GOT3 (cell line): ENCODE results near the gene CELF6.
"Not testable (repeated sequence)": the region's sequence is repeated elsewhere in the genome, so short reads cannot be mapped to it uniquely, and the experiment has no call there.

ENCODE experiments used
- DNase-seq: peaks from one replicate; lab custom pipeline; 2025; ENCODE audit warnings: mixed read lengths; lab: John Stamatoyannopoulos, UW

CELF6 gene

GRCh38 chr15:72315706-72316370 lies 4.1 kb downstream of the CELF6 start:
- no peak for DNase-seq

- no peak for DNase-seq
Observed at GRCh38 chr15:72313881-72314280, 6.1 kb downstream of the CELF6 start.

GRCh38 chr15:72313448-72313840 lies 6.5 kb downstream of the CELF6 start:
- no peak for DNase-seq

- no peak for DNase-seq
Observed at GRCh38 chr15:72312605-72313447, 7.1 kb downstream of the CELF6 start.

GRCh38 chr15:72307026-72307425 lies 12.9 kb downstream of the CELF6 start:
- DNase-seq = no peak

GRCh38 chr15:72306211-72306785 lies 13.7 kb downstream of the CELF6 start:
- DNase-seq = no peak

GRCh38 chr15:72304596-72304995 lies 15.4 kb downstream of the CELF6 start:
- DNase-seq = no peak

- no peak for DNase-seq
Observed at GRCh38 chr15:72302955-72303354, 17.0 kb downstream of the CELF6 start.

- DNase-seq = no peak
Observed at GRCh38 chr15:72289597-72290325, 30.2 kb downstream of the CELF6 start.

GRCh38 chr15:72288796-72289596 lies 31.0 kb downstream of the CELF6 start:
- DNase-seq = no peak

- DNase-seq = no peak
Observed at GRCh38 chr15:72285927-72286516, 33.9 kb downstream of the CELF6 start.

GRCh38 chr15:72285402-72285801 lies 34.6 kb downstream of the CELF6 start:
- no peak for DNase-seq

- no peak for DNase-seq
Observed at GRCh38 chr15:72284781-72285180, 35.2 kb downstream of the CELF6 start.

GRCh38 chr15:72281713-72282112 lies 38.2 kb downstream of the CELF6 start:
- no peak for DNase-seq

- no peak for DNase-seq
Observed at GRCh38 chr15:72280751-72281150, 39.2 kb downstream of the CELF6 start.

GRCh38 chr15:72278737-72279136 lies 41.2 kb downstream of the CELF6 start:
- no peak for DNase-seq

- no peak for DNase-seq
Observed at GRCh38 chr15:72276326-72276700, 43.6 kb downstream of the CELF6 start.

- DNase-seq = not testable (repeated sequence)
Observed at GRCh38 chr15:72275635-72276325, 44.2 kb downstream of the CELF6 start.

- DNase-seq = no peak
Observed at GRCh38 chr15:72272997-72273352, 47.0 kb downstream of the CELF6 start.

GRCh38 chr15:72272213-72272996 lies 47.6 kb downstream of the CELF6 start, which contains the start of gene PARP6:
PARP6 (minus strand) TSS chr15:72272554; CDS start chr15:72267477, 5,077 bp downstream.
- DNase-seq = peak; percentile 95
